GM19372 (cell line): ENCODE results near the gene PRMT2.

Source experiments
- ATAC-seq: cut with Tn5 transposase; IDR thresholded peaks from one replicate; pipeline ENCODE4 v1.9.1; 2021; ENCODE audit warnings: mild to moderate bottlenecking, low read depth, moderate library complexity; ENCODE audit not compliant: unreplicated experiment

Gene PRMT2

DNA sequence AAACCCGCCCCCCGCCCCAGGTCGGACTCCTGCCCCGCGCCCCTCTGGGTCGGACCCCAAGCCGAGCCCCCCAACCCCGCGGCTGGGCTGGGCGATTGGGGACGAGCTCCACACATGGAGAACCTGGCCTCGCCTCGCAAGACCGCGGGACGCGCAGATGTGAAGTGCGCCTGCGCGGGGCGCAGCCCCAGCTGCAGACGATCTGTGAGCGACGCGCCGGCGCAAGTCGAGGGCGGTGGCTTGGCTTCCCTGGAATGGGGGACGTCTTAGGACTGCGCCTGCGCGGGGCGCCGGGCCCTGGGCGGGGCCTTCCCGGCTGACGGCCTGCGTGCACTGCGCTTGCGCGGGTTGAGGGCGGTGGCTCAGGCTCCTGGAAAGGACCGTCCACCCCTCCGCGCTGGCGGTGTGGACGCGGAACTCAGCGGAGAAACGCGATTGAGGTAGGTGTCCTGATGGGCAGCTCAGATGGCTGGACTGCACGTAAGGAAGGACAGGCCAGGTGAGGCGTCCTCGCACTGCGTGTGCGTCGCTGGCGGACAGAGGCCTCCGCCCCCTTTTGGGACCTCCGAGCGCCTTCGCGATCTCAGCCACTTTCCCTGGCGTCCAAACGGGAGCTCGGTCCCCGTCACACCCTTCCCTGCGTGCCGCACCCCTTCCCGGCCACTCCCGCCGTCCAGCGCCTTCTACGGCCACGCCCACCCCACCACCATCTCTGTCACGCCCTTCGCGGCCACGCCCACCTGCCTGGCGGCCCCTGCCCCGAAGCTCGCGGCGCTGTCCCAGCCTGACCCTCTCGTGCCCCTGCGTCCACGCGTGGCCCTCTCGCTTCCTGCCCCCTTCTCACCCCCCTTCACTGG lies at the start of gene PRMT2:
PRMT2 (plus strand) TSS at position 351 of the 857 bp plus-strand sequence. CDS start 1,278 bp downstream, outside the sequence.
- ATAC-seq: peak; percentile 94

DNA sequence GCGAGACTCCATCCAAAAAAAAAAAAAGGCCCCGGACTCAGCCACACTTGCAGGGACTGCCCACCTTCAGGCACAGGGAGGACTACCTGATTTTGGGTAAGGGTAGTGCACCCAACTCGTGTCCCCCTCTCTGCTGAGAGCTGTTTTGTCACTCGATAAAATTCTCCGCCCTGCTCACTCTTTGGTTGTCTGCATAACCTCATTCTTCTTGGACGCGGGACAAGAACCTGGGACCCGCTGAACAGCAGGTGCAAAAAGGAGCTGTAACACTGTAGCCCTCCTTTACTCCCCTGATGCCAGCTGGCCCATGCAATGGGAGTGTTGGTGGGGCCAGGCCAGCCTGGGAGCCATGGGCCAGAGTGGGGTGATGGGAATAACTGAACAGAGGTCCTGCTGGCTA lies 41.2 kb upstream of the PRMT2 start:
- no peak for ATAC-seq

DNA sequence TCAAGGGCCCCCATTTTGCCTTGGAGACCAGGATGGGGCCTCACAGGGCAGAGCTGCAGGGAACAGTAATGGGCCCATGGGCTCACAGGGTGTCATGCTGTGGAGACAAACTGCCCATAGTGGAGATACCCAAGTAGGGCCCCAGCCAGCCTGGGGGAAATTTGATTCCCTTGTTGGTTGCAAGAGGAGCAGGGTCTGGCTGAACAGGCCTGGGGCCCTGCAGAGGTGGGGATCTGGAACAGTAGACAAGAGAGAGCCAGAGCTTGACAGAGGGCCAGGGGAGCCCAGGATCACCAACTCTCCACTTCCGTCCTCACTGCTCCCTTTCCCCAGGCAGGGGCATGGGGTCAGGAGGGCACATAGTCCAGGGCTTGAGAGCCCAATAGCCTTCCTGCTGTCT lies 39.3 kb upstream of the PRMT2 start:
- ATAC-seq: no peak

DNA sequence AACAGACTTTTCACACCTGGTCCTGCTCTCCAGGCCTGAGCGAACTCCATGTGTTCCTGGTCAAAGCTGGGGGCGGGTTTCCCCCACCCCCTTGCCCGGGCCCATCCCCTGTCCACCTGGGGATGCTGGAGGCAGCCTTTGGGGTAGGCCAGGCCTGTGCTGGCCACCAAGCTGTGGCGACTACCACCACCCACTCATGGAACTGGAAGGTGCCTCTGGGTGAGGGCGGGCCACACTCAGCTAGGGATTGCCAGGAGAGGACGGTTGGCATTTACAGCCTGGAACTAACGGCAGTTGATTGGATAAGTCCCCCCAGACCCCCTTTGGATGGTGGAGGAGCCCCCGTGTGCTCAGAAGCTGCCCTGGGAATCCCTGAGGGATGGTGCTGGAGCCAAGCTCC lies 38.4 kb upstream of the PRMT2 start:
- no peak for ATAC-seq

DNA sequence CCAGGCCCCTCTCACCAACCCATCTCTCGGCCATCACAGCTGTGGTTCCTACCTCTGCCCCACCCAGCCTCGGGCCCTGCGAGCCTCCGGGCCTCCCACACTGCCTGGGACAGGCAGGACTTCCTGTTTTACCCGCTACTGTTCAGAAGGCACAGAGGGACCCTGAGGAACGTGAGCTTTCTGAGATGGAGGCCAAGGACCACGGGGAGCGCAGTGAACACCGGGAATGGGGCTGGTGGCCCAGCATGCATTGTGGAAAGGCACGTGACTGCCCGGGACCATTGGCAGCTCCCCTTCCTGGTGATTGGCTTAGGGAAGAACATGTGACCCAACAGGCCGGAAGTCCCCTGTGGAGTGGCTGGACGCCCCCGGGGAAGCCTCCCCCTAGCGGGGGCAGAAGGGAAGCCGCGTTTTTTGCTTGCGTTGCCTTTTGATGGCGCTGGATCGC lies 37.6 kb upstream of the PRMT2 start:
- ATAC-seq: no peak

DNA sequence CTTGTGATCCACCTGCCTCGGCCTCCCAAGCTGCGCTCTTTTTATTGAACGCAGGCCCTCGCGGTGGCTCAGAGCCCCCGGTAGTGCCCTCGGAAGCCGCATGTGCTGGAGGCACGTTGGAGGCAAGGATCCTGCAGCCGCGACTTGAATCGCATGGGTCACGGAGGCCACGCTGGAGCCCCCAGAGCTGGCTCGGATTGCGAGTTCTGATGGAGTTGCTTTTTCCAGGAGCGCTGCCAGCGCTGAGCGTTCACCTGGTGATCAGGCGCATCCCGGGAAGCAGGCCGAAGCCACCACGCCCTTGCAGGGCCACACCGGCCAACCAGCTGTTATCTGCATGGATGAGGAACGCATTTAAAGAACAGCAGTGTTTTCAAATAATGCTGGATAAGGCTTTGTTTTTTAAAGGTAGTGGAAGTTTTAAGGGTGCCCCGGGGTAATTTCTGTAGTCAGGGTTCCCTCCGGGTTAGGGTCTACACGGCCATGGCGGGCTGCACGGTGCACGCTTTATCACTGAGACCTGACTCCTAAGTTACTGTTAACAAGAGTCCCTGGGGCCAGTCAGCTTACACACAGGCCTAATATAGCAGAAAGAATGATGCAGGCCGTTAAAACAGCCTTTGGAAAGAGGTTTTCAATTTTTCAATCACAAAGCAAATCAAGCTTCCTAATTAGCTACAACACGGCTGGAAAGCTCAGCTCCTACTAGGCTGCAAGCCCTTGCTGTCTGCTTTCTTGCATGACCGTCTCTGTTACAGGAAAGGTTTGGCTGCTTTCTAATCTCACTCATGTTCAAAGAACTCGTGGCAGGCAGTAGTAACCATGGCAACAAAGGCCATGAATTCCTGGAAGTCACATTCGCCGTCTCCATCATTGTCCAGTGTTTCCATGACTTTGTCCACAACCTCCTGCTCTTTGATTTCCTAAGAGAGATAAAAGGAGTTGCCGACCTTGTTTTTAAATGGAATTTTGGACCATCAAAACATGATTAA lies 36.6 kb upstream of the PRMT2 start:
- no peak for ATAC-seq

DNA sequence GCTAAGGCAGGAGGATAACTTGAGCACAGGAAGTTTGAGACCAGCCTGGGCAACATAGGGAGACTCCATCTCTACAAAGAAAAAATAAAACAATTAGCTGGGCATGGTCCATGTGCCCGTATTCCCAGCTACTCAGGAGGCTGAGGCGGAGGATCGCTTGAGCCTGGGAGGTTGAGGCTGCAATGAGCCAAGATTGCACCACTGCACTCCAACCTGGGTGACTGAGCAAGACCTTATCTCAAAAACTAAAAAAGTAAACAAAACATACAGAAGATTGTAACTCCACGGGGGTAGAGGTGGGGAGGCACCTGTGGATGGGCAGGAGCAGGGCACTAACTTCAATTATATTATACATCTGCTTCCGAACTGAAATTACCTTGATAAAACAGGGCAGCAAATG lies 35.2 kb upstream of the PRMT2 start:
- ATAC-seq: no peak

DNA sequence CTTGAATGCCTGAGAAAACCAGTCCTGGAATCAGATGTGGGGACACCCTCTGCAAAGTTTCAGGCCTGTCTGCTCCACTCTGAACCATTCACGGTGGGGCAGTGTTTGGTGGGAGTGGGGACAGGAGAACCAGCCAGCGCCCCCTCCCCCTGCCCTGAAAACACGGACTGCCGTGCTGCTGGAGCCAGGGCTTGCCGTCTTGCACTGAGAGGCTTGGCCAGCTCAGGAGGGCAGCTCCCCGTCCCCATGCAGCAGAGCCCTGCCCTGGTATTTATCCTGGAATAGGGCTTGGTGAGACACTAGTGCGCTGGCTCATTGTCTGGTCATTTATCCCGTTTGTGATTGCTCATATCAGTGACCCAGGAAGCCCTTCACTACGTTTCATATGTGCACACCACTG lies 34.5 kb upstream of the PRMT2 start:
- no peak for ATAC-seq

DNA sequence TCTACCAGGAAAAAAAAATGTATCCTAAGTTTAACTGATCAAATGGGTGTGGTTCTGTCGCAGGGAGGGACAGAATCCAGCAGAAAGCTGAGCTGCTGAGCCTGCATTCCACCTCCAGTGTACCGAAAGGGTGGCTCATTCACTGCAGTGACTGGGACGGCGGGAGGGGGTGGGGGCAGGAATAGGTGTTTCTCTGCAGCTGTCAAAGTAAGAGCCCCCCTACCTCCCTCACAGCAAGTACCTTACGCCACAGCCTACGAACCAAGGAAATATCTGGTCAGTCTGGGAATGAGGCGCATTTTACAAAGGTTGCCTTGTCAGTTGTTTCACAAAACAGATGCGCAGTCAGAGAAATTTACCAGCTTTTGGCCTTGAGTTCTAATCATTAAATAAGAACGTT lies 32.2 kb upstream of the PRMT2 start:
- no peak for ATAC-seq

DNA sequence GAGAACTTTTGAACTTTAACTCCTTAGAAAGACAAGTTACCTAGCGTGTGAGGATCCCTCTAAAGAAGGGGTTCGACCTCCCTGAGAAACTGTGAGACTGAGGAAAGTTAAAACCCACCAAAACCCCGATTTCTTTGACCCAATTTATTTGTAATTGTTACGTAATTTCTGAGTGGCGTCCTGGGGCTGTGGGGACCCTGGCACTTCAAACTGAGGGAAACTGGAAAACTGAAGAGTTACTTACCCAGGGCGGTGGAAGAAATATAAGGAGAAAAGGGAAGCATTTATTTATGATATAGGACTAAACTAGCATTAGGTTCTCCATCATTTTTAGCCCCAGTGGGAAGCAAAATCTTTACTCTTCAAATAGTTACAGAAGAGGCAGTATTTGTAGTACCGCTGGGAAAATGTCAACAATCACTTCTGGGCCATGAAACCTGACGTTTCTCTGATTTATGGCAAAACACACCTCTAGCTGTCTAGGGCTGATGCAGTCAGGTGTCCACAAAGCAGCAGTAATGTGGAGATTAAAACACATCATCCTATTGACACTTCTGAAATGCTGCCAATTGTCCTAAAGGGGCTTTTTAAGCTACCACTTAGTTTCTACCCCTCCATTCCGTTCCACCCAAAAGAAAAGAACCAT lies 31.0 kb upstream of the PRMT2 start:
- no peak for ATAC-seq

DNA sequence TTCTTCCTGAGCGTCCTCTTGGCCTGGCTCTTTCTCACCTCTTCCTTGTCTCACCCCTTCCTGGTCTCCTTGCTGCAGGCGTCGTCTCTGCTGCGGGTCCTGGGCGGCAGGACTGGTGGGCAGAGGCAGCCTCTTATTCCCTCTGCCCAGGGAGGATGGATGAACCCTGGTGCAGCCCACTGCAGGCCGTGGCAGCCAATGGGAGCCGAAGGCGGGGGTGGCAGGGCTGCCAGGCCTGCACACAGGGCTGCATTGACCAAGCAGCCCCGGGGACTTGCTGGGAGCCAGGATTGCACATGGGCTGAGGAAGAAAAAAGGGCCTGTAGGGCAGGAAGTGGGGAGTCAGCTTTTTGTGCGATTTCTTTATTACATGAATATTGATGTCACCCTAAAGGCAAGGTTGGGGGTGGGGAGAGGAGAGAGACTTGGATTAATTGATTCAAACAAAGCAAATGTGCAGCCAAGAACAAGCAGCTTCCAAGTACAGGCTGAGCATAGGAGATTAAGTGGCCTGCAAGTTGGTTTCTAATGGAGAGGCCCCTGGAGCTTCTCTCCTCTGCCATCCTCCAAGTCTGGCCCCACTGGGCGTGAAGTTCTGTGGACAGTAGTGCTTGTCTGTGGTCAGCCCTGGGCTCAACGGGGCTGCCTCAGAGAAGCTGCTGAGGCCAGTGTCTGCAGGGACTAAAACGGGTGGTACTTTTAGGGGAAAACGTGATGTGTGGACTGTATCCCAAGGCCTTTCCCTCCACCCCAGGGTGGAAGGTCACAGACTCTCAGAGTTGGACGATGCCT lies 30.3 kb upstream of the PRMT2 start, which contains the start of gene S100B:
S100B (minus strand) TSS at position 108 of the 792 bp plus-strand sequence. CDS start 2,667 bp downstream, outside the sequence.
- ATAC-seq: no peak

DNA sequence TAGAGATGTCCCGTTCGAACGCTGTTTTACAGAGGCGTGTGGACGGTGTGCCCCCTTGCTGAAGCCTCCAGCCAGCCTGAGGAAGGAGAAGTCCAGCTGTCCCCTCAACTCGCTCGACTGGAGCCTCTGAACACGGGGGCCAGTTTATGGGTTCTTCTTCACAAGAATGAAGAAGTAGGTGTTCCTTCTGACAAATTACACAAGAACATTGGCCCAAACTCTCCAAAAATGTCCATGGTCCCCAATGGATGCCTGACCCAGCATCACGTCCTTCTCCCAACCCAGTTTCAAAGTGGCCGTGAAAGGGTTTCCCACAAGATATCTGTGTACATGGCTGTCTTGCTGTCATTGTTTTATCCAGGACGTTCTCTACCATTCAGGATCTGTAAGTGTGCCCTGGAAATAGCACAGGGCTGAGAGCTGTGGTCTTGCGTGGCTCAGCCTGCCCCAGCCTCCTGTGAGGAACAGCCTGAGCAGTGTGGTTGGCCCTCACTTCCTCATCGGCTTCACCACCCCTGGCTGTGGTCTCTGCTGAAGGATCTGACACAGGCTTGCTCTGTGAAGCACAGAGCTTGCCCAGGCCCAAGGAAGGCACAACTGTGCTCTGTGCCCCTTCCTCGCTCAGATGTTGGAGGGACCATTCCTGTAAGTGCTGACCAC lies 29.6 kb upstream of the PRMT2 start:
- peak; percentile 59 for ATAC-seq

DNA sequence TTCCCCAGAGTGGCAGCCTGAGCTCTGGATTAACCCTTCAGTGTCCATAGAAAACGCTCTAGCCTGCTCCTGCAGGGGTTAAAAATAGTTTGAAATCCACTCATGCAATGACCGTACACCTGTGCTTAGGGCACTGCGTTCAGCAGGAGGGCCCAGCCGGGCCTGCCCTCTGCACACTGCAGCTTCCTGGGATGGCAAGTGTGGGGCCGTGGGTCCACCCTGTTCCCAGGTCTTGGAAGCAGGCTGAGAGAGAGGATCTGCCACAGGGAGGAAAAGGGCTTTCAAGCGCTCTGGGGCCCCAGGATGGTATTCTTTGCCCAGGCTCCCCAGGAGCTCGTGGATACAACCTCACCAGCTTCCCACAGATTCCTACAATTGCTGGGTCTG lies 29.1 kb upstream of the PRMT2 start:
- ATAC-seq: no peak

DNA sequence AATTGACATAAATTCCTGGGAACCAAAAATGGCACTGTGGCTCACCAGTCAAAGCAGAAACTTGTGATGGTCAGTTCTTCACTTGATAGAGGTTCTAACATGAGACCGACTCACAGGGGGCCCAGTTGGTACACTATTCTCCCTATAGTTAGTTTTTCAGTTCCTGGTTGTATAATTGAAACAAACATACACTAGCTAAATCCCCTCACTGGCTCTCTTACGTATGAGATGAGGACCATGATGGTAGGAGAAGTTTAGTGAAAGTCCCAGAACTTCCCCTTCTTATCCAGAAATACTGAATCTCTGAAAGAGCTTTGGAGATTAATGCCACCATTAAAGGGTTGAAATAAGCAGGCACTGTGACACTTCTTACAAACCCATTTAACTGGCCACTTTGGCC lies 27.8 kb upstream of the PRMT2 start:
- ATAC-seq: no peak

DNA sequence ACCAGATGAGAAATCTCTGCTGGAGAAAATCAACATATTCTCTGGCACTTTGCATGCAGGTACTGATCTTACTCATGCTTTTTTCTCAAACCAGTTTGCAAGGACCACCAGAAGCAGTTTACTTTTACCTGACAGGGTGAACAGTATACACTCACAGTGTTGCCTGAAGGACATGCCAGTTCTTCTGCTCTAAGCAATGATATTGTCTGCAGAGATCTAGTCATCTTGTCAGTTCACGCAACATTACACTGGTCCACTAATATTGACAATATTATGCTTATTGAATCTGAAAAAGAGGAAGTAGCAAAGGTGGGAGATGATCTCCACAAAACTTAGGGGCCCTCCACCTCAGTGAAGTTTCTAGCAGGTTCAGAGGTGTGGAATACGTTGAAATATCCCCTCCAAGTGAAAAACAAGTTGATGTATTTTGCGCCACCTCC lies 26.8 kb upstream of the PRMT2 start:
- no peak for ATAC-seq

DNA sequence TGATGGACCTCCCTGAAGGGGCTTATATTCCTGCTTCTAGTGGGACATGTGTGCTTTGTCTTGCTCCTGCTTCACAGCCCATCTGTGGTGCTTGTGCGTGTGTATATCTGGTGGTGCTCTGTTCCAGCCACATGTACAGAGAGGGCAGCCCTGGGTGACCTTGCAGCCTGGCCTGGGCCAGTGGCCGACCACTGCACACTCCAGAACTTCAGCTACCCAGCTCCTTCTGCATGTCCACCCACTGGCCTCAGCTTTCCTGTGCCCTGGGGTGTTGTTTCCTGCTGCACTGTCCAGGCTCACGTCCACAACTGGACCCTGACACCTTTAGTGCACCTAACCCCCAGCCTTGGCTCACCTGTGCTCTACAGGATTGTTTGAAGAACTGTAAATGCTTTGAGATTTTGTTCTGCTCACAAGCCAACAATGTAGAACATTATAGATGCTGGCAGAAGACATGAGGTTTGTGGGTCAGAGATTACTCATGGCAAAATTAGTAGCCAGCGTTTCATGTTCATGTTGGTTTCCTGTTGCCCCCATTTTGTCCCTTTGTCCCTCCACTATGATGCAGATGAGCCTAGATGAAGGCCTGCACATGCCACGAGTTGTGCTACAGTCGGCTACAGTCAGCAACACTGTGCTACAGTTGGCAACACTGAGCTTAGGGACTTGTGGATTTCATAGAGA lies 25.3 kb upstream of the PRMT2 start:
- no peak for ATAC-seq

DNA sequence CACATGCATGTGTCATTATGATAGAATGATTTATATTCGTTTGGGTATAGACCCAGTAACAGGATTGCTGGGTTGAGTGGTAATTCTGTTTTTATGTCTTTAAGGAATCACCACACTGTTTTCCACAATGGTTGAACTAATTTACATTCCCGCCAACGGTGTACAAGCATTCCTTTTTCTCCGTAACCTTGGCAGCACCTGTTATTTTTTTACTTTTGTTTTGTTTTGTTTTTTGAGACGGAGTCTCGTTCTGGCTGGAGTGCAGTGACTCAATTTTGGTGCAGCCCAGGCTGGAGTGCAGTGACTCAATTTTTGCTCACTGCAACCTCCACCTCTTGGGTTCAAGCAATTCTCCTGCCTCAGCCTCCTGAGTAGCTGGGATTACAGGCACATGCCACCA lies 22.1 kb upstream of the PRMT2 start:
- ATAC-seq: no peak

DNA sequence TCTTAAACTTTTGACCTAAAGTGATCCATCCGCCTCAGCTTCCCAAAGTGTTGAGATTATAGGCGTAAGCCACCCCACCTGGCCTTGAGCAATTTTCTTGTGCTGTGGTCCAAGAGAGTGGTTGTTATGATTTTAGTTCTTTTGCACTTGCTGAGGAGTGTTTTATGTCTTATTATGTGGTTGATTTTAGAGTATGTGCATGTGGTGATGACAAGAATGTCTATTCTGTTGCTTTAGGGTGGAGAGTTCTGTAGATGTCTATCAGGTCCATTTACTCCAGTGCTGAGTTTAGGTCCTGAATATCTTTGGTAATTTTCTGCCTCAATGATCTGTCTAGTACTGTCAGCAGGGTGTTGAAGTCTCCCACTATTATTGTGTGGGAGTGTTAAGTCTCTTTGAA lies 19.4 kb upstream of the PRMT2 start:
- no peak for ATAC-seq

DNA sequence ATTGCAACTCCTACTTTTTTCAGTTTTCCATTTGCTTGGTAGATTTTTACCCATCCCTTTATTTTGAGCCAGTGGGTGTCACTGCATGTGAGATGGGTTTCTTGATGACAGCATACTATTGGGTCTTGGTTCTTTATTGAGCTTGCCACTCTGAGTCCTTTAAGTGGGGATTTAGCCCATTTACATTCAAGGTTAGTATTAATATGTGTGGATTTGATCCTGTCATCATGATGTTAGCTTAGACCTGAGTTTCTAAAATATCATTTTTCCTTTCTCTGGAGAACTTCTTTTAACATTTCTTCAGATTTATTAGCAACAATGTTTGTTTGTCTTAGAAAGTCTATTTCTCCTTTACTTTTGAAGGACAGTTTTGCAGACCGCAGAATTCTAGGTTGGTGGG lies 18.8 kb upstream of the PRMT2 start:
- no peak for ATAC-seq
